Endothelial cell of umbilical vein (primary cell): ENCODE data around the gene PRR15L. TPM values are rescaled to one million over a fixed set of nuclear protein-coding genes. Genes with fewer than 3 reads are reported as not detected.

Experiments used
- Bru-seq: library from RNA; stranded (reverse); fragments of 400-500 nt; gene quantifications from one replicate; lab custom pipeline; 2021; lab: Mats Ljungman, UMichigan
- BruChase-seq, 2 experiments: library from RNA; stranded (reverse); fragments of 400-500 nt; gene quantifications; one replicate each; lab custom pipeline; 2021; lab: Mats Ljungman, UMichigan
- BruUV-seq: library from RNA; stranded (reverse); fragments of 400-500 nt; replicated peaks from 2 replicates; lab custom pipeline; 2021; lab: Mats Ljungman, UMichigan
- CTCF ChIA-PET: fragments of 300-600, 350-600 bp; sonication (Branson Sonifier 250); formaldehyde crosslinking; loops from one replicate; lab custom pipeline; 2021; ENCODE audit warnings: antibody characterized with exemption, inconsistent platforms; lab: Charles Lee
- POLR2A ChIA-PET: fragments of 300-600, 350-600 bp; sonication (Branson Sonifier 250); formaldehyde crosslinking; loops from one replicate; lab custom pipeline; 2021; ENCODE audit warnings: antibody characterized with exemption, inconsistent platforms; lab: Charles Lee
- DNase-seq: peaks from one replicate; pipeline ENCODE4 v3.0.0-alpha.2; 2011; ENCODE audit warnings: low read depth, low spot score
- FAIRE-seq: peaks from 2 replicates; lab custom pipeline; 2011; peaks lifted over from hg19 to GRCh38; lab: Jason Lieb, UNC
- H2AFZ ChIP-seq: 2 replicates; pipeline ENCODE4 v1.6.0; 2012; ENCODE audit warnings: low read depth, low read length, control low read depth, inconsistent platforms
- H3K27ac ChIP-seq: 2 replicates; pipeline ENCODE4 v1.5.1; 2011; ENCODE audit warnings: low read depth, mild to moderate bottlenecking, control low read depth, low read length, moderate library complexity; ENCODE audit not compliant: insufficient read depth
- H3K27me3 ChIP-seq, 2 experiments: 2 replicates each; pipeline versions ENCODE4 v1.6.0 to v1.6.1; 2011; ENCODE audit warnings: low read length in 2 of 2, mixed read lengths in 1 of 2; ENCODE audit not compliant: control insufficient read depth in 2 of 2, insufficient read depth in 2 of 2
- H3K36me3 ChIP-seq, 2 experiments: 2 replicates in 1 of 2; 3 replicates in 1 of 2; pipeline ENCODE4 v1.5.1; 2011; ENCODE audit warnings: low read length in 2 of 2, mild to moderate bottlenecking in 1 of 2, moderate library complexity in 1 of 2; ENCODE audit not compliant: control insufficient read depth in 2 of 2, insufficient read depth in 2 of 2; ENCODE audit errors: extremely low read depth in 1 of 2
- H3K4me1 ChIP-seq: 3 replicates; pipeline ENCODE4 v1.5.1; 2011; ENCODE audit warnings: mild to moderate bottlenecking, low read length; ENCODE audit not compliant: control insufficient read depth, insufficient read depth; ENCODE audit errors: extremely low read depth
- H3K4me2 ChIP-seq: 2 replicates; pipeline ENCODE4 v1.6.1; 2011; ENCODE audit warnings: low read length, control low read depth, mixed read lengths; ENCODE audit not compliant: insufficient read depth
- H3K4me3 ChIP-seq, 3 experiments: fragments of 200-600 bp in 1 of 3; sonication (generic), shearing (Covaris generic) in 1 of 3; replicated peaks in 1 of 3; 2 replicates each; pipeline ENCODE4 v1.5.1; 2011 to 2016; ENCODE audit warnings: control low read depth in 3 of 3, low read length in 3 of 3, mild to moderate bottlenecking in 2 of 3, inconsistent platforms in 1 of 3, low read depth in 1 of 3, moderate library complexity in 1 of 3; ENCODE audit not compliant: insufficient read depth in 1 of 3
- H3K79me2 ChIP-seq: 2 replicates; pipeline ENCODE4 v1.6.0; 2012; ENCODE audit warnings: low read length, inconsistent platforms; ENCODE audit not compliant: control insufficient read depth, insufficient read depth
- H3K9ac ChIP-seq: replicated peaks from 2 replicates; pipeline ENCODE3; 2011; ENCODE audit warnings: low read length, control low read depth; ENCODE audit not compliant: insufficient read depth; ENCODE audit errors: extremely low read depth
- H3K9me1 ChIP-seq: replicated peaks from 3 replicates; pipeline ENCODE4 v1.6.0; 2011; ENCODE audit warnings: mild to moderate bottlenecking, low read length; ENCODE audit not compliant: control insufficient read depth, insufficient read depth; ENCODE audit errors: extremely low read depth
- H3K9me3 ChIP-seq: replicated peaks from 2 replicates; pipeline ENCODE4 v1.5.1; 2012; ENCODE audit warnings: low read length, inconsistent platforms; ENCODE audit not compliant: control insufficient read depth, insufficient read depth
- H4K20me1 ChIP-seq: replicated peaks from 2 replicates; pipeline ENCODE3; 2011; ENCODE audit warnings: mild to moderate bottlenecking, low read length; ENCODE audit not compliant: control insufficient read depth, insufficient read depth; ENCODE audit errors: extremely low read depth
- CTCF ChIP-seq, 2 donors: IDR thresholded peaks; 1 replicate in 1 of 2; 2 replicates in 1 of 2; pipeline ENCODE4 v1.5.1; 2011; ENCODE audit warnings: low read length in 2 of 2, mild to moderate bottlenecking in 2 of 2, moderate library complexity in 2 of 2, control low read depth in 1 of 2, inconsistent platforms in 1 of 2, low read depth in 1 of 2; ENCODE audit not compliant: insufficient read depth in 1 of 2; ENCODE audit errors: extremely low read depth in 1 of 2
- EZH2 ChIP-seq: IDR thresholded peaks from 2 replicates; pipeline ENCODE4 v1.6.1; 2012; ENCODE audit warnings: borderline replicate concordance, low read depth, mild to moderate bottlenecking, moderate library complexity, low read length, inconsistent platforms; ENCODE audit not compliant: severe bottlenecking
- FOS ChIP-seq: IDR thresholded peaks from 2 replicates; pipeline ENCODE4 v1.6.1; 2011; ENCODE audit warnings: mild to moderate bottlenecking, low read length, moderate library complexity, borderline replicate concordance; ENCODE audit not compliant: insufficient read depth
- GATA2 ChIP-seq: IDR thresholded peaks from 2 replicates; pipeline ENCODE4 v1.7.0; 2011; ENCODE audit warnings: low read depth, mild to moderate bottlenecking, moderate library complexity, mixed read lengths, low read length; ENCODE audit not compliant: insufficient read length, insufficient read depth
- JUN ChIP-seq: IDR thresholded peaks from 2 replicates; pipeline ENCODE4 v1.6.1; 2011; ENCODE audit warnings: borderline replicate concordance, low read depth; ENCODE audit not compliant: insufficient read length, insufficient read depth
- MAX ChIP-seq: IDR thresholded peaks from 2 replicates; pipeline ENCODE4 v1.6.1; 2011; ENCODE audit not compliant: insufficient read depth, insufficient read length
- MYC ChIP-seq: IDR thresholded peaks from one replicate; pipeline ENCODE4 v1.6.1; 2011; ENCODE audit warnings: mild to moderate bottlenecking, low read depth, low read length
- POLR2A ChIP-seq: IDR thresholded peaks from 2 replicates; pipeline ENCODE4 v1.6.1; 2012; ENCODE audit warnings: low read depth, mild to moderate bottlenecking, control low read depth, low read length
- POLR2AphosphoS5 ChIP-seq: IDR thresholded peaks from 2 replicates; pipeline ENCODE4 v1.6.1; 2012; ENCODE audit warnings: low read depth, mild to moderate bottlenecking, control low read depth, low read length, moderate library complexity; ENCODE audit not compliant: insufficient read depth
- dilution Hi-C: fragments of 300-500 bp; cut with MboI; formaldehyde crosslinking; loops from one replicate; pipeline ENCODE4 v1.15.0; 2019; ENCODE audit warnings: low sequenced_read_pairs; ENCODE audit not compliant: extremely low pct_ligation_motif_present
- intact Hi-C: fragments of 100-400 bp; cut with micrococcal nuclease; formaldehyde crosslinking; loops from one replicate; pipeline ENCODE4 v1.10.0; 2022
- long read RNA-seq: library from polyadenylated mRNA; stranded (forward); transcript quantifications from one replicate; pipeline ENCODE4 v2.0.0, GENCODE V29; 2021
- polyA minus RNA-seq, 3 experiments: library from RNA; depleted of rRNA, polyadenylated mRNA; stranded (reverse); fragments of >200 nt; gene quantifications; 1 replicate in 1 of 3; 2 replicates in 2 of 3; pipeline ENCODE4 v1.2.3, GENCODE V29; 2011
- polyA plus RNA-seq, 4 experiments: library from polyadenylated mRNA; depleted of rRNA in 3 of 4; stranded (reverse) in 3 of 4; unstranded in 1 of 4; fragments of >200 nt; gene quantifications; 2 replicates each; pipeline versions ENCODE4 v1.2.1 to v1.2.3, GENCODE V29; 2011 to 2012; ENCODE audit warnings: missing spikeins in 1 of 4
- total RNA-seq: library from RNA; stranded (reverse); gene quantifications from 2 replicates; pipeline ENCODE4 v1.2.3, GENCODE V29; 2021

Gene PRR15L, protein sequence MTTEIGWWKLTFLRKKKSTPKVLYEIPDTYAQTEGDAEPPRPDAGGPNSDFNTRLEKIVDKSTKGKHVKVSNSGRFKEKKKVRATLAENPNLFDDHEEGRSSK
- total RNA-seq (not detected in 2 replicates), polyA plus RNA-seq (not detected in 2 replicates), polyA minus RNA-seq (not detected in 2 replicates), Bru-seq, nascent RNA (not detected), BruChase-seq, experiment 1, labeled RNA remaining after a 6-hour chase (not detected), BruChase-seq, experiment 2, labeled RNA remaining after a 2-hour chase (not detected)
- polyA plus RNA-seq (2011; cell fraction: cytosol; rRNA removed), result not detected in 2 replicates
- polyA plus RNA-seq (2011; cell fraction: nucleus; rRNA removed), result not detected in 2 replicates
- 0.11 and 0.18 TPM in 2 replicates for polyA plus RNA-seq (2012)
- not detected for polyA minus RNA-seq (2011; cell fraction: cytosol; rRNA and poly(A)+ RNA removed)
- polyA minus RNA-seq (2011; cell fraction: nucleus; rRNA and poly(A)+ RNA removed), result not detected in 2 replicates
- long read RNA-seq, result 0 reads

DNA sequence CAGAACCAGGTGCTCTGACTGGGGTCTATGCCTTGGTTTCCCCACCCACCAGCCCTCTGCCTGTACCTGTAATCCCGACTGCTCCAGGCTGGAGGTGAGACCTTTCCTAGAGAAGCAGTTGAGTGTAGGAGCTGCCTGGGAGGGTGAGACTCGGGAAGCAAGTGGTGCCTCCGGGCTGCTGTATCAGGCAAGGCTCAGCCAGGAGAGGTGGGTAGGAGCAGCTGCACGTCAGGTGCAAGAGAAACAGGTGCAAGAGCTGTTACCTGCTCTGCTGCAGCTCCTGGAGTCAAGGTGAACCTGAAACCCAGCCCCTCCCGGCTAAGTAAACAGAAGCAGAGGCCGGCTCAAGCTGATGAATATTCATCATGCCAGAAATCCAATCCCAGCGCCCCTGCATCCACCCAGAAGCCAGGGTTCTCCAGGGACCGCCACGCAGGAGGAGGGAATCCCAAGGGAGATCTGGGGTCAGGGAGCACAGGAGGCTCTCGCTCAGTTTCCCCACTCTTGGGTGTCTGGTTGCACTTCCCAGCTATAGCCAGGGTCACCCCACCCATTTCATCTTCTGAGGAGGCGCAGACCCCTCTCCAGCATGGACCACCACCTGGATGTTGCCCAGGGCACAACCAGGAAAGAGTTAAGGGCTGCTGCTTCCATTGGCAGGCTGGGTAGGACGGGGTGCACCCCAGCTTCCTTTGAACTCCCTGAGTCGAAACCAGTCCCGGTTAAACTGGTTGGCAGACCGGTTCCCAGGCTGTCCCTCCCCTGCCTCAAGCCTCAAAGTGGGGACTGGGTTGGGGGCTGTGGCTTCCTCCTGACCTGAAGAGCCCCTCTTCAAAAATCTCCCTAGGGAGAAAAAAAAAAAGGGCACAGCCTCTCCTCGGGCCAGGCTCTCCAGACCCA lies at the start of gene PRR15L:
TSS of gene PRR15L (minus strand) at position 293 of the 900 bp plus-strand sequence. CDS start 4,649 bp downstream, outside the sequence.
- H3K4me3 ChIP-seq, result no peak within 1 kb of the TSS
- no peak for TF ChIP-seq EZH2
- no peak for TF ChIP-seq POLR2A
- no peak for TF ChIP-seq FOS
- no peak for TF ChIP-seq MYC
- TF ChIP-seq POLR2AphosphoS5, result no peak
- TF ChIP-seq JUN, result no peak
- TF ChIP-seq GATA2, result no peak
- no peak for TF ChIP-seq MAX
- no peak for TF ChIP-seq CTCF (IDR thresholded peaks at IDR 0.05; ENCODE audit: extremely low read depth in 1 of 2, insufficient read depth in 1 of 2, low read depth in 1 of 2, low read length in 2 of 2)
- H3K27me3 ChIP-seq, result peaks cover 2 to 9% of the 10 kb centered on the region in 2 experiments
- no TSS peak for BruUV-seq
- ChIA-PET POLR2A (no interaction called here), CTCF (interaction anchor here (0.8 to 8.0 kb wide), 5 partner anchors 10 to 68 kb away, joined by 3 to 73 read pairs (median 4); partner anchors contain the start of gene CDK5RAP3)
- dilution Hi-C loops (no loop called here), intact Hi-C loops (no loop called here)
- no peak for DNase-seq
- H3K27ac ChIP-seq, result no peak within 1 kb of the TSS
- H3K4me1 ChIP-seq, result no peaks in the 10 kb centered on the region
- no peaks in the 10 kb centered on the region for H3K9me3 ChIP-seq
- no peak within 1 kb of the TSS for H3K9ac ChIP-seq
- no peak for FAIRE-seq
- H3K9me1 ChIP-seq, result no peaks in the 10 kb centered on the region
- no peaks in the 10 kb centered on the region for H3K79me2 ChIP-seq
- H2AFZ ChIP-seq, result no peak within 1 kb of the TSS
- no peaks in the 10 kb centered on the region for H3K36me3 ChIP-seq
- H3K4me2 ChIP-seq, result no peak within 1 kb of the TSS
- no peaks in the 10 kb centered on the region for H4K20me1 ChIP-seq
